IPS-18c (cell line): Measurements from ENCODE around the gene LY6G5C.

Source experiments
- H3K4me3 ChIP-seq: 2 replicates; pipeline ENCODE4 v1.7.0; 2013; ENCODE audit warnings: low read depth, mild to moderate bottlenecking, low read length, moderate library complexity; ENCODE audit not compliant: insufficient read depth
- H3K9me3 ChIP-seq: one replicate; pipeline ENCODE4 v1.6.1; 2013; ENCODE audit warnings: mild to moderate bottlenecking, low read length, moderate library complexity; ENCODE audit not compliant: control insufficient read depth, insufficient read depth

Gene LY6G5C

GRCh38 chr6:31680226-31681134 is at the start of gene LY6G5C:
Gene LY6G5C (minus strand): TSS chr6:31681067. CDS start chr6:31680373, 694 bp downstream.
- H3K9me3 ChIP-seq, result peaks cover 4% of the 10 kb centered on the region
- H3K4me3 ChIP-seq, result peak within 1 kb of the TSS; percentile 50

- Histone ChIP-seq H3K9me3 (no peaks in the 10 kb centered on the region), H3K4me3 (peak overlapping the region; percentile 90)
Observed at GRCh38 chr6:31729979-31730630, 49.2 kb upstream of the LY6G5C start.

- no peaks in the 10 kb centered on the region for H3K9me3 ChIP-seq
- H3K4me3 ChIP-seq, result peak overlapping the region; percentile 90
Observed at GRCh38 chr6:31729515-31729978, 48.7 kb upstream of the LY6G5C start.

GRCh38 chr6:31728767-31729514 is 48.1 kb upstream of the LY6G5C start, which contains the start of gene DDAH2:
Gene DDAH2 (minus strand): TSS chr6:31729299. CDS start chr6:31729161, 138 bp downstream.
- H3K9me3 ChIP-seq, result no peaks in the 10 kb centered on the region
- peak within 1 kb of the TSS; percentile 90 for H3K4me3 ChIP-seq

- Histone ChIP-seq H3K9me3 (no peaks in the 10 kb centered on the region), H3K4me3 (0 out of 2 replicates have a peak overlapping the region, but pooled peaks have one; percentile 90)
Observed at GRCh38 chr6:31727717-31728671, 47.1 kb upstream of the LY6G5C start.

- Histone ChIP-seq H3K9me3 (no peaks in the 10 kb centered on the region), H3K4me3 (no peak overlapping the region)
Observed at GRCh38 chr6:31727034-31727716, 46.3 kb upstream of the LY6G5C start.

- no peak overlapping the region for H3K4me3 ChIP-seq
- H3K9me3 ChIP-seq, result no peaks in the 10 kb centered on the region
Observed at GRCh38 chr6:31725502-31726350, 44.9 kb upstream of the LY6G5C start.

- H3K4me3 ChIP-seq, result no peak overlapping the region
- no peaks in the 10 kb centered on the region for H3K9me3 ChIP-seq
Observed at GRCh38 chr6:31723980-31724691, 43.3 kb upstream of the LY6G5C start.

GRCh38 chr6:31723245-31723979 is 42.5 kb upstream of the LY6G5C start, which contains the start of gene MPIG6B:
Gene MPIG6B (plus strand): TSS chr6:31723373. CDS start chr6:31723384, 11 bp downstream.
- Histone ChIP-seq H3K4me3 (no peak within 1 kb of the TSS), H3K9me3 (no peaks in the 10 kb centered on the region)

- no peak overlapping the region for H3K4me3 ChIP-seq
- H3K9me3 ChIP-seq, result no peaks in the 10 kb centered on the region
Observed at GRCh38 chr6:31722173-31722572, 41.3 kb upstream of the LY6G5C start.

GRCh38 chr6:31721351-31722020 is 40.6 kb upstream of the LY6G5C start, which contains the start of gene LY6G6C:
Gene LY6G6C (minus strand): TSS chr6:31721746. CDS start chr6:31721679, 67 bp downstream.
- H3K4me3 ChIP-seq, result no peak within 1 kb of the TSS
- no peaks in the 10 kb centered on the region for H3K9me3 ChIP-seq

- Histone ChIP-seq H3K9me3 (no peaks in the 10 kb centered on the region), H3K4me3 (no peak overlapping the region)
Observed at GRCh38 chr6:31720196-31720770, 39.4 kb upstream of the LY6G5C start.

GRCh38 chr6:31719001-31719400 is 38.1 kb upstream of the LY6G5C start:
- Histone ChIP-seq H3K4me3 (no peak overlapping the region), H3K9me3 (no peaks in the 10 kb centered on the region)
